ENCODE measurements around the gene CLIC6.
A peak's percentile ranks its signal among the peaks of the same experiment; 100 is the strongest.
"Not testable (repeated sequence)": the region's sequence is repeated elsewhere in the genome, so short reads cannot be mapped to it uniquely, and the experiment has no call there.

CLIC6 gene

GRCh38 chr21:34693192-34693810 lies 24.5 kb downstream of the CLIC6 start:
- DNase-seq: peak; percentile 39 to 48

- no peak for DNase-seq
Observed at GRCh38 chr21:34695434-34695833, 26.6 kb downstream of the CLIC6 start.

DNA sequence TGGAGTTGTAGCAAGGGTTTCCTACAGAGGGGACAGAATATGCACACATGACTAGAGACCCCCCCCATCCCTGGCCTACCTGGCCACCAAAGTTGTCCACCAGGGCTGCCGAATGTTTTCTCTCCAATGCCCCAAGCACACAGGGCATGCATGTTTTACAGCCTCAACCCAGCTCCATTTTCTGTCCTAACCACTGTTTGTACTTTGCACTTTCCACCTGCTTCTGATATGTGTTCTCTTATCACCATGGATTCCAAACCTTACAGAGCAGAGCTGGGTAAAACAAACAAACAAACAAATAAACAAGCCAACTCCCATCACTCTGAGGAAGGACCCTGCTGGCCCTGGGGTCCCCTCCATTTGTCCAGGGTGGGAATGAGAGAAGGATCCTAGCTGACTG lies 27.3 kb downstream of the CLIC6 start:
- DNase-seq: no peak

DNA sequence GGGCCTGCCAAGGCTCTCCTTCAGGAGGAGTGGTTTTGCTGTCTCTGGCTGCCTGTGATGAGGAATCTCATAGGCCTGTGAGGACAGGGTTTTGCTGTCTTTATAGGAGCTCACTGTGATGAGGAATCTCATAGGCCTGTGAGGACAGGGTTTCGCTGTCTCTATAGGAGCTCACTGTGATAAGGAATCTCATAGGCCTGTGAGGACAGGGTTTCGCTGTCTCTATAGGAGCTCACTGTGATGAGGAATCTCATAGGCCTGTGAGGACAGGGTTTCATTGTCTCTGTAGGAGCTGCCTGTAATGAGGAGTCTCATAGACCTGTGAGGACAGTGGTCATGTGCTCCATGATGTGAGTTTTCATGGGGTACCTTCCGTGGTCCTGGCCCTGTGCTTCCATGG lies 29.0 kb downstream of the CLIC6 start:
- DNase-seq: no peak

GRCh38 chr21:34698270-34699015 lies 29.6 kb downstream of the CLIC6 start:
- no peak for DNase-seq

- no peak for DNase-seq
Observed at GRCh38 chr21:34700605-34701004, 31.8 kb downstream of the CLIC6 start.

DNA sequence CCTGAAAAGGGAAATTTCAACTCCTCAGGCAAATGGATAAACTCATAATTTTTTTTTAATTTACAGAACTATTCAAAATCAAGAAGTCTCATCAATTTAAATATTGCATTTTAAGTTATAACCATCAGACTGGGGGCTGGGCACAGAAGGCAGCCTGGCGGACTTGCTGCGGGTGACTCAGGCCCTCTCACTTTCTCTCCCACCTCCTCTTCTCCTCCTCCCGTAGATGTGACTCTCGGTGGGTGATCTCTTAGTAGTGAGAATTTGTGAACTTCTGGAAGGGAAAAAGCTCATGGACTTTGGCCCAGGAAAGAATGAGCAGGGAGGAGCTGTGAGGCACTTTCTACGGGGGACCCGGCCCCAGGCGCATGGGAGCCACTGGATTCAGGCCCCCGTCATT lies 32.9 kb downstream of the CLIC6 start:
- DNase-seq: no peak

- no peak for DNase-seq
Observed at GRCh38 chr21:34702341-34703170, 33.8 kb downstream of the CLIC6 start.

GRCh38 chr21:34703571-34703970 lies 34.8 kb downstream of the CLIC6 start:
- no peak for DNase-seq

- DNase-seq: no peak
Observed at GRCh38 chr21:34704119-34704518, 35.3 kb downstream of the CLIC6 start.

DNA sequence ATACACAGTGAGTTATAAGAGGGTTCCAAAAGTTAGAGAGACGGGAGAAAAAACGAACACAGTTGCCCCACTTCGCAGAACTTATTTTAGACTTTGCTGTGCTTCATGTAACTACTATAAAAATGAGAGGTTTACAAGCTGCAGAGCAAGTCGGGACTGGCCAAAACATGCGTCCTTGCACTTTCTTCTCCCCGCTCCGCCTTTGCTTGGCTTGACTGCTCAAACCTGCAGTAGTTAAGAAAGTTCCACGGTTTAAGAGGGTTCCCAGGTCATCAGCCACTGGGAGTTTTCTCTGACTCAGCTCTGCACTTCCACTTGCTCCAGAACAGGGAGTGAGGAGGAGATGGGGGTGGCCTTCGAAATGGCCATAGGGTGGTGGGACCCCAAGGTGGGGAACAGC lies 36.2 kb downstream of the CLIC6 start:
- DNase-seq: no peak

- no peak for DNase-seq
Observed at GRCh38 chr21:34706337-34706736, 37.5 kb downstream of the CLIC6 start.

- DNase-seq: peak; percentile 2 to 7
Observed at GRCh38 chr21:34707876-34708325, 39.1 kb downstream of the CLIC6 start.

- no peak for DNase-seq
Observed at GRCh38 chr21:34713621-34714020, 44.8 kb downstream of the CLIC6 start.

GRCh38 chr21:34715518-34715917 lies 46.7 kb downstream of the CLIC6 start:
- DNase-seq: no peak

- no peak for DNase-seq
Observed at GRCh38 chr21:34715985-34716596, 47.3 kb downstream of the CLIC6 start.

DNA sequence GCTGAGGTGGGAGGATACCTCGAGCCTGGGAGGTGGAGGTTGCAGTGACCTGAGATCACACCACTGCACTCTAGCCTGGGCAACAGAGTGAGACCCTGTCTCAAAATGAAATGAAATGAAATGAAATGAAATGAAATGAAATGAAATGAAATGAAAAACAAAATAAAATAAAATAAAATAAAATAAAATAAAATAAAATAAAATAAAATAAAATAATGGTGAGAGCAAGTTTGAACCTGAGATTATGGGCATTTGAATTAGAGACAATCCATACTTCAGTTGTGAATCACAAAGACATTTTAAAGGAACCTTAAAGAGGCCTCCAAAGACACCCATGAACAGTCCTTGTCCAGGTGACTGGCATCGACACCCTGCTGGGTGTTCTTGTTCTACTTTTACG lies 49.7 kb downstream of the CLIC6 start:
- DNase-seq: not testable (repeated sequence)

DNA sequence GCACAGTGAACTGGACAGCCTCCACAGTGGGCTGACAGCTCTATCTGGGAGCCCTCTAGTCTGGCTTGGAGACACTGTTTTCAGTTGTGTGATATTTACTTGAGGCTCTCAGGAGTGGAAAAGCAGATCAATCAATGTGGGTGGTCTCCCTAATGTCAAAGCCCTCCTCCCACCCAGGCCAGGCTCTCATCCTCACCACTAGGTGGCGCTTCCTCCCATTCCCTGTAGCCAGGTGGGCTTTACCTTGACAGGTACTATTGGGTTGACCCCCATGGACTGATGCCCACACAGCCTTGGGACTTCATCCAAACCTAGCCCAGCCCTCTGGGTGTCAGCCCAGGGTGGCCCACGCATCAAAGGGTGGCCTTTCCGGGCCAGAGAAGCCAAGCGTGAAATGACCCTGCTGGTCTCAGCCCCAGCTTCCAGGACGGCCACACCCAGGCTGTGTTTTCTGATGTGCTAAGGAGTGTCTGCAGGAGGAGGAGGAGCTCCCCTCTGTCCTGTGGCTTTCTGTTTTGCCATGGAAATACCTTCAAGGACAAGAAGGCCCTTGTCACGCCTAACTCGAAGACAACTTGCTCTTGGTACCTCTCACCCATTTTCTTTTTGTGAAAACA lies 54.0 kb downstream of the CLIC6 start:
- DNase-seq: peak in 1 of 2 donors; percentile 19

DNA sequence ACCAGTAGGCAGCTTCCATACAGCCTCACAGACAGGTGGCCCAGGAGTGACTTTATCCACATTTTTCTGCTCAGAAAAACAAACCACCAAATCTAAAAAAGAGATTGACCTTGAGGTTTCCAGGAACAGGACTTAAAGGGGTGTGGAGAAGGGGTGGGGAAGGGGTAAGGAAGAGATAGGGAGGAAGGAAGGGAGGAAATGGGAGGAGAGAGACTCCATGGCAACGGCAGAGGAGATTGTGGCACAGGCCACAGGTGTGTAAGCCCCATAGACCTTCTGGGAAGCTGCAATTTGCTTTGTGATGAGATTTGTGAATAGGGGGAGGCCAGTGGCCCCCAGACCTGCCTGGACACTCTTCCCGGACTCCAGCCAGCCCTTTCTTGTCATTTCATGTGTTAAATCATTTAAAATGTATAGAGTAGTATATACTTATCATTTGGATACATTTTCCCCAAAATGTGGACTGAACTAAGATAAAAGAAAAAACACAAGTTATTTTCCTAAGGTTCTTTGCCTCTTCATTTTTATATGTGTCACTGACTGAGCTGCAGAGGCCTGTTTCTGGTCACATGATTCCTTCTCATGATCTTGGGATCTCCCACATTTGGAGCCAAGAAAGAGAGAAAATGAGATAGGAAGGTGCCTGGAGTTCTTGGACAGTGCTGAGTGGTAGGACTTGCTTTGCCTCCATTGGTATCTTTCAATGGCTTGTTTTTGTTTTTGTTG lies 55.5 kb downstream of the CLIC6 start:
- no peak for DNase-seq

DNA sequence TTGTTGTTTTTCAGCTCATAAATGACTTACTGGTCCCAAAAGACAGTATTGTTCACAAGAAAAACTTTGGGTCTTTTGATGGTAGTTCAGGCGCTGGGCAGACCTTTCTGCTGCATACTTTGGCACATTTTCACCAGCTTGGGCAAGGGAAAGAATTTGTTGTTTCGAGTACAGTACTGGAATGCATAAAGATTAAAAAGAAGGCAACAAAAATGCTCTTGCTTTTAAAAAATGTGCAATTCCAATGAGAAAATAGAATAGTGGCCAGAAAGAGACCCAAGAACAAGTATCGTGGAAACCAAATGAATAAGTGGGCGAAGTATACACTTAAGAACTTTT lies 56.0 kb downstream of the CLIC6 start:
- DNase-seq: no peak

- no peak for DNase-seq
Observed at GRCh38 chr21:34726627-34727337, 58.0 kb downstream of the CLIC6 start.

- no peak for DNase-seq
Observed at GRCh38 chr21:34728479-34728878, 59.7 kb downstream of the CLIC6 start.

All from CD4-positive, alpha-beta T cell treated with Interleukin-1 beta for 1 hour (primary cell).